T-cell (primary cell): ENCODE data around the gene LRRC37A2. TPM values are rescaled to one million over a fixed set of nuclear protein-coding genes. Genes with fewer than 3 reads are reported as not detected.
A peak's percentile ranks its signal among the peaks of the same experiment; 100 is the strongest.
"Not testable (repeated sequence)": the region's sequence is repeated elsewhere in the genome, so short reads cannot be mapped to it uniquely, and the experiment has no call there.

ENCODE experiments used
- ATAC-seq, 4 experiments: fragments of 200-7000 bp in 3 of 4; fragments of 150-1000 bp in 1 of 4; cut with Tn5 transposase; replicated peaks in 1 of 4; 1 replicate in 3 of 4; 2 replicates in 1 of 4; pipeline ENCODE4 v1.10.0; 2021; ENCODE audit warnings: moderate library complexity in 3 of 4, mild to moderate bottlenecking in 2 of 4, moderate number of reproducible peaks in 1 of 4
- CTCF ChIA-PET, 2 donors: fragments of 300-600 bp; sonication (Branson Sonifier 250); formaldehyde crosslinking; loops; one replicate each; lab custom pipeline; 2022; ENCODE audit warnings: antibody characterized with exemption in 2 of 2; lab: Charles Lee
- POLR2A ChIA-PET, 2 donors: fragments of 300-600 bp; sonication (Branson Sonifier 250); formaldehyde crosslinking; loops; one replicate each; lab custom pipeline; 2022; ENCODE audit warnings: antibody characterized with exemption in 2 of 2; lab: Charles Lee
- DNase-seq, 35 experiments: peaks; one replicate each; pipeline versions ENCODE4 v3.0.0 to v3.0.0-alpha.2; 2013 to 2023
- H3K27ac ChIP-seq: one replicate; pipeline ENCODE4 v1.5.1; 2013; ENCODE audit warnings: low read length
- H3K27me3 ChIP-seq, 2 experiments: replicated peaks in 1 of 2; 1 replicate in 1 of 2; 2 replicates in 1 of 2; pipeline versions ENCODE4 v1.6.1 to v1.7.0; 2013; ENCODE audit warnings: low read length in 1 of 2, mixed read lengths in 1 of 2; ENCODE audit not compliant: control insufficient read depth in 2 of 2, insufficient read depth in 2 of 2; ENCODE audit errors: extremely low read depth in 1 of 2
- H3K36me3 ChIP-seq, 2 donors: 1 replicate in 1 of 2; 2 replicates in 1 of 2; pipeline versions ENCODE4 v1.6.1 to v1.7.0; 2013; ENCODE audit warnings: low read length in 1 of 2; ENCODE audit not compliant: control insufficient read depth in 2 of 2, insufficient read depth in 1 of 2; ENCODE audit errors: extremely low read depth in 1 of 2
- H3K4me1 ChIP-seq, 2 experiments: 1 replicate in 1 of 2; 2 replicates in 1 of 2; pipeline versions ENCODE4 v1.6.1 to v1.7.0; 2013; ENCODE audit warnings: low read length in 2 of 2, mixed read lengths in 1 of 2; ENCODE audit not compliant: insufficient read depth in 2 of 2, control insufficient read depth in 1 of 2; ENCODE audit errors: extremely low read depth in 1 of 2
- H3K4me3 ChIP-seq, 2 donors: 1 replicate in 1 of 2; 2 replicates in 1 of 2; pipeline versions ENCODE4 v1.5.1 to v1.7.0; 2013; ENCODE audit warnings: mild to moderate bottlenecking in 2 of 2, low read length in 1 of 2, moderate library complexity in 1 of 2; ENCODE audit not compliant: control insufficient read depth in 1 of 2; ENCODE audit errors: extremely low read depth in 1 of 2
- H3K9me3 ChIP-seq: 2 replicates; pipeline ENCODE4 v1.7.0; 2013
- H3K27ac Mint-ChIP-seq, 2 donors: one replicate each; pipeline ENCODE4 v1.8.0; 2020 to 2021; ENCODE audit warnings: mild to moderate bottlenecking in 2 of 2, mixed read lengths in 2 of 2
- H3K27me3 Mint-ChIP-seq, 2 donors: one replicate each; pipeline ENCODE4 v1.8.0; 2021 to 2022; ENCODE audit warnings: mixed read lengths in 2 of 2
- H3K36me3 Mint-ChIP-seq: one replicate; pipeline ENCODE4 v1.8.0; 2021; ENCODE audit warnings: mixed read lengths
- H3K4me1 Mint-ChIP-seq, 3 donors: one replicate each; pipeline ENCODE4 v1.8.0; 2020 to 2022; ENCODE audit warnings: mixed read lengths in 3 of 3, mild to moderate bottlenecking in 1 of 3
- H3K4me3 Mint-ChIP-seq, 3 donors: one replicate each; pipeline ENCODE4 v1.8.0; 2020 to 2022; ENCODE audit warnings: mild to moderate bottlenecking in 3 of 3, mixed read lengths in 3 of 3, moderate library complexity in 3 of 3
- H3K9me3 Mint-ChIP-seq, 3 donors: one replicate each; pipeline ENCODE4 v1.8.0; 2020 to 2022; ENCODE audit warnings: mixed read lengths in 3 of 3
- WGBS: methylation state at CpG from one replicate; pipeline ENCODE4 v1.1.5; 2013; ENCODE audit warnings: missing lambda C conversion rate; ENCODE audit not compliant: insufficient coverage; 5-methylcytosine and 5-hydroxymethylcytosine counted together
- total RNA-seq, 35 experiments: library from RNA in 6 of 35; stranded (reverse) in 6 of 35; fragments of 120-200 nt in 1 of 35; gene quantifications; one replicate each; pipeline versions ENCODE4 v1.2.1 to v1.2.4 and lab custom pipeline; 2013 to 2026

LRRC37A2 gene
- total RNA-seq = 10 to 100 TPM; 10.5 to 59.6 (median 30.6) TPM
- 18.0 TPM for total RNA-seq (2013)
- 1.0 to 27.0 (median 7.1) reads per million in 29 experiments for total RNA-seq (lab: John Stamatoyannopoulos, UW)

DNA sequence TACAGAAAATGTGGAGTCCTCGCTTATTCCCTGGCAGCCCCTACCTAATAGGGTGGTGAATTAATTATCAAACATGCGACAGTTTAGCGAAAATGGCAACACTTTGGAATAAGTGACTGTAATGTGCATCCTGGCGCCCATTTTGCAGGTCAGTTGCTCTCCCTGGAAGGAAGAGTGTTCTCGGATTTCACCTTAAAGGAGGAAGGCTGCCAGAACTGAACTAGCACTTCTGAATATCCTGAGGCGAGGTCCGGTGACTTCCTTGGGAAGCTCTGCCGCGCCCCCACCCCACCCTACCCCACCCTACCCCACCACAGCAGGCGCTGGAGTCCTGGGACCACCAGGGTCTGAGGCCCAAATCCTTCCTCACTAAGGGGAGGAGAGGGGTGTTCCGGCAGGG is at the start of gene LRRC37A2:
Gene LRRC37A2, plus strand, starts transcription at position 301 of the 400 bp plus-strand sequence. CDS start 245 bp downstream, outside the sequence.
- H3K36me3 Mint-ChIP-seq, H3K27ac ChIP-seq, H3K27me3 Mint-ChIP-seq, H3K4me3 Mint-ChIP-seq, H3K9me3 Mint-ChIP-seq, H3K27ac Mint-ChIP-seq, H3K4me1 Mint-ChIP-seq, CTCF ChIA-PET, H3K4me3 ChIP-seq, H3K9me3 ChIP-seq, H3K27me3 ChIP-seq, POLR2A ChIA-PET, DNase-seq, H3K36me3 ChIP-seq, ATAC-seq, H3K4me1 ChIP-seq: not testable (repeated sequence)
- no CpG with 5 or more reads among the region's 11 CpGs for WGBS

DNA sequence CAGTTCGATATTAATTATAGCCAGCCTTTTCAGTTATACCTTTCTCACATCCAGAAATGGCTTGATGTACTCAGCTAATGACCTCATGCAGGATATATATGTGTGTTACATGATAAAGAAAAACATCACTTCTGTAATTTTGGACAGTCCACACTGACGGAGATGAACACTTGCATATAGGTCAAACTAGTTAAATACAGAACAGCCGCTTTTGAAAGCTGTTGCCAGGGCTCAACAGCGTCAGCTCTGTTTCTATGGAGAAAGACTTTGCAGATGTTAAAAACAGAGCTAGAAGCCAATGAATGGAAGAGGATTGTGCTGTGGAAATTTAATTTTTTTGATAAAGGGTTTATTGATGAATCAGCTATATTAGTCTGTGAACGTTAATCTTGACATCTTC is 44.6 kb upstream of the LRRC37A2 start:
- H3K4me3 Mint-ChIP-seq, H3K27ac Mint-ChIP-seq, H3K27ac ChIP-seq, H3K9me3 ChIP-seq, ATAC-seq, CTCF ChIA-PET, H3K36me3 Mint-ChIP-seq, H3K36me3 ChIP-seq, H3K4me1 Mint-ChIP-seq, H3K27me3 Mint-ChIP-seq, H3K4me3 ChIP-seq, POLR2A ChIA-PET, H3K4me1 ChIP-seq, H3K27me3 ChIP-seq, H3K9me3 Mint-ChIP-seq: not testable (repeated sequence)
- peak in 1 of 35 experiments; percentile 0 for DNase-seq
- no CpG with 5 or more reads among the region's 5 CpGs for WGBS

GRCh38 chr17:46474489-46474888 is 37.8 kb upstream of the LRRC37A2 start:
- H3K27ac ChIP-seq, H3K27ac Mint-ChIP-seq, H3K27me3 ChIP-seq, DNase-seq, H3K4me1 ChIP-seq, CTCF ChIA-PET, H3K36me3 ChIP-seq, H3K4me3 Mint-ChIP-seq, ATAC-seq, H3K4me1 Mint-ChIP-seq, H3K4me3 ChIP-seq, H3K9me3 Mint-ChIP-seq, H3K9me3 ChIP-seq, POLR2A ChIA-PET, H3K27me3 Mint-ChIP-seq, H3K36me3 Mint-ChIP-seq: not testable (repeated sequence)
- no CpG with 5 or more reads among the region's 3 CpGs for WGBS

GRCh38 chr17:46475583-46475982 is 36.7 kb upstream of the LRRC37A2 start:
- H3K9me3 Mint-ChIP-seq, H3K4me1 ChIP-seq, H3K27ac Mint-ChIP-seq, H3K4me1 Mint-ChIP-seq, POLR2A ChIA-PET, H3K36me3 Mint-ChIP-seq, DNase-seq, H3K36me3 ChIP-seq, H3K27me3 ChIP-seq, H3K9me3 ChIP-seq, CTCF ChIA-PET, ATAC-seq, H3K27me3 Mint-ChIP-seq, H3K27ac ChIP-seq, H3K4me3 ChIP-seq, H3K4me3 Mint-ChIP-seq: not testable (repeated sequence)
- no CpG with 5 or more reads among the region's 2 CpGs for WGBS

DNA sequence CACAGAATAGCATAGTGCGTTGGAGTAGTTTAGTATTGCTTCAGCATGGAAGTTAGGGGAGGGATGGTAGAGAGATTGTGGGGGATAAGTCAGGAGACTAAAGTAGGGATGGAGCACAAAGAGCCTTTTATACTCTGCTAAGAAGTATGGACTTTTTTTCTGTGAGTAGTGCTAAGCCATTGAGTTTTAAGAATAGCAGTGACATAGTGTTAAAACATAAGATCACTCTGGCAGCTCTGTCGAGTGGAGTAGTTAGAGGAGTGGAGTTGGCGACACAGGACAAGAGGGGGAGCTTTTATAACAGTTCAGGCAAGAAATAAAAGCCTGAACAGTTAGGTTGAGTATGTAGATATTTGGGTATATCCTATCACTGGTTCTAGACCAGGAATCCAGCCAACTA is 33.4 kb upstream of the LRRC37A2 start:
- no CpG with 5 or more reads among the region's 3 CpGs for WGBS
- H3K4me3 ChIP-seq, H3K9me3 ChIP-seq, H3K4me1 ChIP-seq, DNase-seq, H3K27me3 Mint-ChIP-seq, POLR2A ChIA-PET, H3K36me3 Mint-ChIP-seq, H3K4me3 Mint-ChIP-seq, H3K27me3 ChIP-seq, H3K36me3 ChIP-seq, H3K27ac ChIP-seq, H3K27ac Mint-ChIP-seq, CTCF ChIA-PET, ATAC-seq, H3K4me1 Mint-ChIP-seq, H3K9me3 Mint-ChIP-seq: not testable (repeated sequence)

GRCh38 chr17:46481310-46481709 is 31.0 kb upstream of the LRRC37A2 start:
- H3K36me3 ChIP-seq, DNase-seq, H3K27me3 ChIP-seq, POLR2A ChIA-PET, H3K9me3 ChIP-seq, H3K36me3 Mint-ChIP-seq, H3K27me3 Mint-ChIP-seq, ATAC-seq, H3K27ac ChIP-seq, H3K4me3 ChIP-seq, H3K27ac Mint-ChIP-seq, H3K4me1 Mint-ChIP-seq, H3K4me1 ChIP-seq, H3K4me3 Mint-ChIP-seq, CTCF ChIA-PET, H3K9me3 Mint-ChIP-seq: not testable (repeated sequence)
- WGBS = no CpG with 5 or more reads among the region's 2 CpGs

DNA sequence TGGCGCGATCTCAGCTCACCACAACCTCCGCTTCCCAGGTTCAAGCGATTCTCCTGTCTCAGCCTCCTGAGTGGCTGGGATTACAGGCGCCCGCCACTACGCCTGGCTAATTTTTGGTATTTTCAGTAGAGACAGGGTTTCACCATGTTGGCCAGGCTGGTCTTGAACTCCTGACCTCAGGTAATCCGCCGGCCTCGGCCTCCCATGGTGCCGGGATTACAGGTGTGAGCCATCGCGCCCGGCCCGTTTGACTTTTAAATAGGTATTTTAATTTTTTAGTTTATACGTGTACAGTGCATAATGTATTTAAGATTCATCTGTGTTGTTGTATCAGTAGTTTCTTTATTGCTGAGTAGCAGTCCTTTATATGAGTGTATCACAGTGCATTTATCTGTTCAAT is 20.2 kb upstream of the LRRC37A2 start:
- ChIA-PET POLR2A (interaction anchor here in 1 of 2 donors (0.6 to 0.7 kb wide), 2 partner anchors 215 to 1463 kb away, joined by 3 to 8 read pairs; no protein-coding TSS in a partner anchor), CTCF (interaction anchor here in 1 of 2 donors (0.7 kb wide), 1 partner anchor 229 kb away, joined by 4 read pairs; no protein-coding TSS in a partner anchor)
- H3K9me3 Mint-ChIP-seq, H3K4me1 Mint-ChIP-seq, H3K36me3 Mint-ChIP-seq, H3K4me1 ChIP-seq, H3K9me3 ChIP-seq, H3K27ac ChIP-seq, H3K4me3 ChIP-seq, H3K27me3 ChIP-seq, DNase-seq, H3K4me3 Mint-ChIP-seq, ATAC-seq, H3K27ac Mint-ChIP-seq, H3K36me3 ChIP-seq, H3K27me3 Mint-ChIP-seq: not testable (repeated sequence)
- no CpG with 5 or more reads among the region's 16 CpGs for WGBS
